Fibroblast of villous mesenchyme (primary cell): Measurements from ENCODE around the gene TTC34. TPM values are rescaled to one million over a fixed set of nuclear protein-coding genes. Genes with fewer than 3 reads are reported as not detected.
"Not testable (repeated sequence)": the region's sequence is repeated elsewhere in the genome, so short reads cannot be mapped to it uniquely, and the experiment has no call there.

Source experiments
- DNase-seq: peaks from one replicate; pipeline ENCODE4 v3.0.0-alpha.2; 2010; ENCODE audit warnings: low read depth
- H3K4me3 ChIP-seq: 2 replicates; pipeline ENCODE4 v1.5.1; 2011; ENCODE audit warnings: low read depth, mild to moderate bottlenecking, low read length
- CTCF ChIP-seq: IDR thresholded peaks from 2 replicates; pipeline ENCODE4 v1.5.1; 2012; ENCODE audit warnings: low read depth, mild to moderate bottlenecking, low read length; ENCODE audit not compliant: insufficient read depth
- total RNA-seq: library from RNA; depleted of rRNA; stranded (reverse); fragments of >200 nt; gene quantifications from 2 replicates; pipeline ENCODE4 v1.2.3, GENCODE V29; 2012

The TTC34 gene
- total RNA-seq, 1 donor, result 0.43 TPM

GRCh38 chr1:2629627-2630497 is 171.6 kb downstream of the TTC34 start:
- no peak for TF ChIP-seq CTCF
- H3K4me3 ChIP-seq, result no peak overlapping the region
- DNase-seq, result no peak

- DNase-seq, result no peak
- TF ChIP-seq CTCF, result no peak
- no peak overlapping the region for H3K4me3 ChIP-seq
Observed at GRCh38 chr1:2628933-2629626, 172.4 kb downstream of the TTC34 start.

GRCh38 chr1:2628191-2628932 is 173.1 kb downstream of the TTC34 start:
- H3K4me3 ChIP-seq, result no peak overlapping the region
- no peak for DNase-seq
- no peak for TF ChIP-seq CTCF

- H3K4me3 ChIP-seq, result no peak overlapping the region
- no peak for TF ChIP-seq CTCF
- no peak for DNase-seq
Observed at GRCh38 chr1:2627746-2628145, 173.7 kb downstream of the TTC34 start.

DNA sequence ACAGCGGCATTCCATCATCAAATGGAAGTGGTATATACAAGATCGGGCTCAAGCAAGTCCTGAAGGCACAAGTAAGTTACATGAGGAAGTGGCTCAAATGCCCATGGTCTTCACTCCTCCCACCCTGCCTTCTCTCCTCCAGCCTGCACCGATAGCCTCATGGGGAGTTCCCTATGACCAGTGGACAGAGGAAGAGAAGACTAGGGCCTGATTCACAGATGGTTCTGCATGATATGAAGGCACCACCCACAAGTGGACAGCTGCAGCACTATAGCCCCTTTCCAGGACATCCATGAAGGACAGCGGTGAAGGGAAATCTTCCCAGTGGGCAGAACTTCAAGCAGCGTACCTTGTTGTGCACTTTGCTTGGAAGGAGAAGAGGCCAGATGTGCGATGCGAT is 175.7 kb downstream of the TTC34 start:
- not testable (repeated sequence) for H3K4me3 ChIP-seq, DNase-seq

- no peak overlapping the region for H3K4me3 ChIP-seq
- TF ChIP-seq CTCF, result no peak
- no peak for DNase-seq
Observed at GRCh38 chr1:2625311-2625710, 176.2 kb downstream of the TTC34 start.

GRCh38 chr1:2624735-2625300 is 176.7 kb downstream of the TTC34 start:
- DNase-seq, result no peak
- H3K4me3 ChIP-seq, result no peak overlapping the region
- no peak for TF ChIP-seq CTCF
